ENCODE data around the gene OXER1.

The OXER1 gene

GRCh38 chr2:42723465-42723864 lies 40.5 kb downstream of the OXER1 start:
- H3K4me3 ChIP-seq (replicated peaks in 1 of 2; ENCODE audit: low read depth in 2 of 2, low read length in 2 of 2), result no peak overlapping the region
- TF ChIP-seq CTCF (IDR thresholded peaks at IDR 0.05; ENCODE audit: low read depth, low read length), result no peak
- DNase-seq (ENCODE audit: low read depth in 2 of 2), result no peak

DNA sequence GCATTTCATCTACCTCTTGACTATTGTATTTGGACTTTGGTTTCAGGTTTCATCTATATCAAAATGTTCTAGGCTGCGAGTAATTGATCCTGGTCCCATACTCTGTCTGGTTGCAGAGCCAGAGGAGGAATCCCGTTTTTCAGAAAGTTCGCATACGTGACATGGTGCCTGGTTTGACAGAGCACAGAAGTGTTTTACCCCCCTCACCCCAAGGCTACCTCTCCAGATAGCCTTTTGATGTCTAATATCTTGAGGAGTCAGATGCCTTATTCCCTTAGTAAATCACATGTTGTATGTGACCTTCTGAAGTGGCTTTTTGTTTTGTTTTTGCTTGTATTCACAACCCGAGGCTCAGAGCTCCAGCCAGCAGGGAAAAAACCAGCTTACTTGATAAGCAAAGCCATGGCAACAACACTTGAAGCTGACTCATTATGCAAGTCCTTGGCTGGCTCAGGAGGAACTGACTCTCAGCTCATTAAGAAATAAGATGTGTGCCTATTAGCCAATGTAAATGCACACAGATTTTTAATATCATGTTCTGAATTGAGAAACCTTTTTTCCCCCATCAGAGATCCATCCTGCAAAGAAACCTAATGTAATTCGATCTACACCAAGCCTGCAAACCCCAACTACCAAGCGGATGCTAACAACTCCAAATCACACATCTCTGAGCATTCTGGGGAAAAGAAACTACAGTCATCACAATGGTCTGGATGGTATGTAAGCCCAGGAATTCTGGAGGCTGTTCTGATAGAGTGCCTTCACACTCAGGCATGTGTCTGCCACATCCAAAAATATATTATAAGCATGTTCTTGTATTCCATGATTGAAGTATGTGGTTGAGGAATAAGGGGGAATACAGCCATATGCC lies 41.4 kb downstream of the OXER1 start:
- peak; percentile 85 to 96 for DNase-seq (ENCODE audit: low read depth in 2 of 2)
- H3K4me3 ChIP-seq (replicated peaks in 1 of 2; ENCODE audit: low read depth in 2 of 2, low read length in 2 of 2), result no peak overlapping the region
- no peak for TF ChIP-seq CTCF (IDR thresholded peaks at IDR 0.05; ENCODE audit: low read depth, low read length)

GRCh38 chr2:42721898-42722297 lies 42.0 kb downstream of the OXER1 start:
- TF ChIP-seq CTCF (IDR thresholded peaks at IDR 0.05; ENCODE audit: low read depth, low read length), result no peak
- DNase-seq (ENCODE audit: low read depth in 2 of 2), result no peak
- H3K4me3 ChIP-seq (replicated peaks in 1 of 2; ENCODE audit: low read depth in 2 of 2, low read length in 2 of 2), result no peak overlapping the region

GRCh38 chr2:42714686-42715085 lies 49.2 kb downstream of the OXER1 start:
- no peak for TF ChIP-seq CTCF (IDR thresholded peaks at IDR 0.05; ENCODE audit: low read depth, low read length)
- H3K4me3 ChIP-seq (replicated peaks in 1 of 2; ENCODE audit: low read depth in 2 of 2, low read length in 2 of 2), result no peak overlapping the region
- DNase-seq (ENCODE audit: low read depth in 2 of 2), result no peak

- no peak overlapping the region for H3K4me3 ChIP-seq (replicated peaks in 1 of 2; ENCODE audit: low read depth in 2 of 2, low read length in 2 of 2)
- TF ChIP-seq CTCF (IDR thresholded peaks at IDR 0.05; ENCODE audit: low read depth, low read length), result no peak
- DNase-seq (ENCODE audit: low read depth in 2 of 2), result no peak
These were observed 50.0 kb downstream of the OXER1 start for GRCh38 chr2:42713920-42714319.

DNA sequence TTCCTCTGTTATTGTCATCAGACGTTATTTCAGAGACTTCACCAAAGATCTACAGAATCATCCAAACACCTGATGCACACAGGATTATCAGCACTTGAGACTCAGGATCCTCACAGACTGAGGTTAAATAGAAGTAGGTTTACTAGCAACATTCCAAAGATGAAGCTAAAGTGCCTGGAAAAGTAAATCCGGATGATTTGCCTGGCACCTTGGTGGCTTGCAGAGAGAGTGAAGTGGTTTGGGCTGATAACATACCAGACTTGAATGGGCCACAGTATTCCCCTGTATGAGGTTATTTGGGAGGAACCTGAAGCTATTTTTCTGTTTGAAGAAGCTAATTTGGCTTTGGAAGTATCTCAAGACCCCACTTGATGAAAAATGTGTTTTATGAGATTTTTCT lies 51.0 kb downstream of the OXER1 start:
- no peak for TF ChIP-seq CTCF (IDR thresholded peaks at IDR 0.05; ENCODE audit: low read depth, low read length)
- no peak for DNase-seq (ENCODE audit: low read depth in 2 of 2)
- H3K4me3 ChIP-seq (replicated peaks in 1 of 2; ENCODE audit: low read depth in 2 of 2, low read length in 2 of 2), result no peak overlapping the region
